ENCODE measurements around the gene MAP3K19.
A peak's percentile ranks its signal among the peaks of the same experiment; 100 is the strongest.
"Not testable (repeated sequence)": the region's sequence is repeated elsewhere in the genome, so short reads cannot be mapped to it uniquely, and the experiment has no call there.

MAP3K19 gene

DNA sequence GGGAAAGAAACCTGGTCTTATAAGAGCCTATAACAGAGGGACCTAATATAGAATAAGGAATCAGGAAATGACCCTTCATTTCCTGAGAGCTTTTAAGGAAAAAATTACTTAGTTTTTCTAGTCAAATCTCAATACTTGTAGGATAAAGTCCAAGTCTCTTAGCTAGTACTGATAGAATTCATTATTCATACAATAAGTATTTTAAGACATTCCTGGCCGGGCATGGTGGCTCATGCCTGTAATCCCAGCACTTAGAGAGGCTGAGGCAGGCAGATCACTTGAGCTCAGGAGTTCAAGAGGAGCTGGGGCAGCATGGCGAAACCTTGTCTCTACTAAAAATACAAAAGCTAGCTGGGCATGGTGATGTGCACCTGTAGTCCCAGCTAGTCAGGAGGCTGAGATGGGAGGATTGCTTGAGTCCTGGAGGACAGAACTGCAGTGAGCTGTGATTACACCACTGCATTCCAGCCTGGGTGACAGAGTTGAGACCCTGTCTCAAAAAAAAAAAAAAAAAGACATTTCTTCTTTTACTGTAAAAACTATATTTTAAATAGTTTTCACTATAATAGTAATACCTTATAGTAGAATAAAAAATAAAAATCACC, 8.0 kb upstream of the MAP3K19 start:
- FAIRE-seq (no peak), DNase-seq (ENCODE audit: extremely low spot score, insufficient read length, low read depth) (no peak)

DNA sequence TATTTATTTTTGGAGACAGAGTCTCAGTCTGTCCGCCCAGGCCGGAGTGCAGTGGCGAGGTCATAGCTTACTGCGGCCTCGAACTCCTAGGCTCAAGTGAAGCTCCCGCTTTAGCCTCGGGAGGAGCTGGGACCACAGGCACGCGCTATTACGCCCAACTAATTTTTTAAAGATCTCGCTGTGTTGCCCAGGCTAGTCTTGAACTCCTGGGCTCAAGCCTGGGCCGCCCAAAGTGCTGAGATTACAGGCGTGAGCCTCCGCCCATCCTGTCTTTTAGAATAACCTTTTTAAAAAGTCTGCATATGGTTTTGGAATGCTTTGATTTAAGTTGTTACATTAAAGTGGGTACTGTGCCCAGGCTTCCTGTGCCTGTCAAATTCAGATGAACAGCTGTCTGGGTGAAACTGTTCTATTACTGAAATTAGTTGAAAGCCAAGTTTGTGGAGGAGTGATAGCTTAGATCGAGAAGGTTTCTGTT, 5.8 kb upstream of the MAP3K19 start:
- no peak for DNase-seq (ENCODE audit: extremely low spot score, insufficient read length, low read depth)
- peak; percentile 9 for FAIRE-seq

DNA sequence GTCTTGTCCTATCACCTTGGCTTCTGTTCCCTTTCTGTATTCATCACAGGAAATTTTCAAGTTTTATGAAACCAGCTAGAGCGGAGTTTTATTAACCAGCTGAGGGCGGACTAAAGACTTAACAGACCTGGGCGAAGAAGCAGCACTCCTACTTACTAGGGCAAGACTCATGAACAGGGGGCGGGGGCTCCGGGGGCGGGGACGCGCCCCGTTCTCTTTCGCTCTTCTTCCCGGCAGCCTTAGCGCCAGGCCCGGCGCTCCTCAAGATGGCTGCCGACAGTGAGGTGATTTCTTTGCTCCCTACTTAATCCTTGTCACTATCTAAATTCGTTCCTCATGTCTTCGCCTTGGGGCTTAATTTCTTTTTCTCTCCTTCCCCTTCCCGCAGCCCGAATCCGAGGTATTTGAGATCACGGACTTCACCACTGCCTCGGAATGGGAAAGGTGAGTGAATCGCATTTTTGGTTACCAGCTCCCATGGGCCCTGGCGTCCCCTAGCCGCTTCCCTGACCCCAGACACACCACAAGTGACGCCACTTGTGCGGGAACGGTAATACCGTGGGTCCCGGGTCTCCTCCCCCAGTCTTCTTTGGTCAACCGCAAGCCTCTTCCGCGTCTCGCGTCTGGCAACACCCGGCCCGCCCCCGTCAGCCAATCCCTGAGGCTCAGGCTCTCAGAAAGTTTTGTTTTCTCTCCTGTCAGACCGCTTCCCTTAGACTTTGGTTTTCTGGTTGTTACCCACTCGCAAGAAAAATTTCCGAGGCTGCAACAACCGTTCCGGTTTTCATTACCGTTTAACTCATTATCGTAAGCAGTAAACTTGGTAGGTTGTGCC, 5.0 kb upstream of the MAP3K19 start, which contains the start of gene RAB3GAP1:
Gene RAB3GAP1, plus strand, starts transcription at position 251 of the 835 bp plus-strand sequence. Its CDS starts 16 bp downstream, at position 267.
- FAIRE-seq, result peak; percentile 91
- peak; percentile 75 for DNase-seq (ENCODE audit: extremely low spot score, insufficient read length, low read depth)

GRCh38 chr2:135050684-135051083, 3.4 kb upstream of the MAP3K19 start:
- FAIRE-seq (no peak), DNase-seq (ENCODE audit: extremely low spot score, insufficient read length, low read depth) (no peak)

DNA sequence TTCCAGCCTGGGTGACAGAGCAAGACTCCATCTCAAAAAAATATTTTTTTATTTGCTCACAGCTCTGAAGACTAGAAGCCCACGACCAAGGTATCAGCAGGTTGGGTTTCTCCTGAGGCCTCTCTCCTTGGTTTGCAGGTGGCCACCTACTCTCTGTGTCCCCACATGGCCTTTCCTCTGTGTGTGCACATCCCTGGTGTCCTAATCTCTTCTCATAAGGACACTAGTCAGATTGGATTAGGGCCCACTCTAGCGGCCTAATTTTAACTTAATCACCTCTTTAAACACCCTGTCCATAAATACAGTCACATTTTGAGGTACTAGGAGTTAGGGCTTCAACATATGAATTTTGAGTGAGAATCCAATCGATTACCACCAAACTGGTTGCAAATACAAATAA, 2.9 kb upstream of the MAP3K19 start:
- no peak for DNase-seq (ENCODE audit: extremely low spot score, insufficient read length, low read depth)
- FAIRE-seq, result no peak

DNA sequence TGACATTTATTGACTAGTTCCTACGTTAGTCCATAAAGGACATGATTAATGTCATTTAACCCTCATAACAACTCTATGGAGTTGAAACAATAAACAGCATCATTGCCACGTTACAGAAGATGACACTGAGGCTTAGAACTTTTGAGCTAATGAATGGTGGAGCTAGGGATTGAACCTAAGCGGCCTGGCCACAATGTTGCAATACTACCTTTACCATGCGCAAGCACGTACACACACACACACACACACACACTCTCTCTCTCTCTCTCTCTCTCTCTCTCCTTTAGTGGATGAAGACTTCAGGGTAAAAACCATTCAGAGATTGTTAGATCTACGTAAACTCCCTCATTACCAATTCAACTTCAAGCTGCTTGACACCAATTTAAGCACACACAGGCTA, 875 bp upstream of the MAP3K19 start:
- no peak for FAIRE-seq
- no peak for DNase-seq (ENCODE audit: extremely low spot score, insufficient read length, low read depth)

- FAIRE-seq (peak; percentile 71), DNase-seq (ENCODE audit: extremely low spot score, insufficient read length, low read depth) (no peak)
Observed at GRCh38 chr2:135043345-135043744, 3.9 kb downstream of the MAP3K19 start.

GRCh38 chr2:135037831-135038230, 9.4 kb downstream of the MAP3K19 start:
- no peak for FAIRE-seq

DNA sequence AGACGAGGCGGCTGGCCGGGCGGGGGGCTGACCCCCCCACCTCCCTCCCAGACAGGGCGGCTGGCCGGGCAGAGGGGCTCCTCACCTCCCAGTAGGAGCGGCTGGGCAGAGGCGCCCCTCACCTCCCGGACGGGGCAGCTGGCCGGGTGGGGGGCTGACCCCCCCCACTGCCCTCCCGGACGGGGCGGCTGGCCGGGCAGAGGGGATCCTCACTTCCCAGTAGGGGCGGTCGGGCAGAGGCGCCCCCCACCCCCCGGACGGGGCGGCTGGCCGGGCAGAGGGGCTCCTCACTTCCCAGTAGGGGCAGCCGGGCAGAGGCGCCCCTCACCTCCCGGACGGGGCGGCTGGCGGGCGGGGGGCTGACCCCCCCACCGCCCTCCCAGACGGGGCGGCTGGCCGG, 14.0 kb downstream of the MAP3K19 start:
- FAIRE-seq; DNase-seq (ENCODE audit: extremely low spot score, insufficient read length, low read depth): not testable (repeated sequence)

More at GRCh38 chr2:135037831-135038230, 9.4 kb downstream of the MAP3K19 start:
- no peak for DNase-seq (ENCODE audit: extremely low spot score, insufficient read length, low read depth)

- DNase-seq (ENCODE audit: extremely low spot score, insufficient read length, low read depth) (no peak), FAIRE-seq (no peak)
Observed at GRCh38 chr2:135030826-135031225, 16.4 kb downstream of the MAP3K19 start.

DNA sequence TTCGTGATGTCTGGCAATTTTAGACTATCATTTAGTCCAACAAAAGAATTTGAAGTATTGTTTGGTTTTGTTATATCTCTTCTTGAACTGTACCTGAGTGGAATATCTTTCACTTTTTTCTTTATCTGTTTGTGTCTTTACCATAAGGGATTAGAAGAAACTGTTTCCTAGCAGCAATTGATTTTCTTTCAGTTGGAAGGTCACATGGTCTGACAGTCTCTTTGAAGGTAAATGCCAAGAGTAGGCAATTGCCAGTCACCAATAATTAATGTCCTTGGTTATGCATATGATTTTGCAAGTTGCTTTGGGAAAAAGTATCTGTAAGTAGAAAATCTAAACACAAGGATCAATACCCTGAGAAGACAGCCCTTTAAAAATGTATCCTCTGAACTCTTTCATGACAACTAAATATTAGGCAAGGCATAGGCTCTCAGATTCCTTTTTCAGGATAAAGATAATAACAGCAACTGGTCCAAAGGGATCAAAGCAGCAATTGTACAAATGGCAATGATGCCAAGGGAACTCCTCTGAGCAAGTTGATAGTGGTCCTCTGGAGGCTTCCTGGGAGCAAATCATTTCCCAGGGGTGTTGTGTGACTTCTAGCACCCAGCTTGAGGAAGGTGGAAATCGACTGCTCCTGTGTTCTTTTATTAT, 17.6 kb downstream of the MAP3K19 start:
- FAIRE-seq (no peak), DNase-seq (ENCODE audit: extremely low spot score, insufficient read length, low read depth) (no peak)

DNA sequence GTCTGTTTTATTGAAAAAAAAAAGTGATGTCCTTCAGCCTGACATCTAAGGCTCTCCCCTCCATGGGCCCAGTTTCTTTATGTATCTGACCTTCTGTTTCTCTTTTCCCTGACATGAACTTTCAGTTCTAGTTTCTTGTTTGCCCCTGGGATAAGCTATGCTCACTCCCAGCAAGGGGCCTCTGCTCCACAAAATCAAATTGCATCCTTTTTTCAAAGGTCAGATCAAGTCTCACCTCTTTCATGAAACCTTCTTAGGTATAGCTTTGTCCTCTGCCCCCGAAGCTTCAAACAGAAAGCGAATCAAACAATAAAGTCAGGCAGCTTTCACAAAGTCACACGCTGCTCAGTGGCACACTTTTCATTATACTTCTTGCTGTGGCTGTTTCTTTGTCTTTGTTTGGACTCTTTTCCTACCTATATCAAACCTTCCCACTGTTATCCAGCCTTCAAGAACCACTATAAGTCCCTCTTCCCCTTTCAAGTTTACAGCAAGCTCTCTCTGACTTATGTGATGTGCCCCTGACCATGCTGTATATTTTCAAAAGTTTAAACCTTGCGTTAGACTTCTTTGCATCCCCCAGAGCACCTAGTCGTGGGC, 23.3 kb downstream of the MAP3K19 start:
- FAIRE-seq, result no peak
- DNase-seq (ENCODE audit: extremely low spot score, insufficient read length, low read depth), result no peak

DNA sequence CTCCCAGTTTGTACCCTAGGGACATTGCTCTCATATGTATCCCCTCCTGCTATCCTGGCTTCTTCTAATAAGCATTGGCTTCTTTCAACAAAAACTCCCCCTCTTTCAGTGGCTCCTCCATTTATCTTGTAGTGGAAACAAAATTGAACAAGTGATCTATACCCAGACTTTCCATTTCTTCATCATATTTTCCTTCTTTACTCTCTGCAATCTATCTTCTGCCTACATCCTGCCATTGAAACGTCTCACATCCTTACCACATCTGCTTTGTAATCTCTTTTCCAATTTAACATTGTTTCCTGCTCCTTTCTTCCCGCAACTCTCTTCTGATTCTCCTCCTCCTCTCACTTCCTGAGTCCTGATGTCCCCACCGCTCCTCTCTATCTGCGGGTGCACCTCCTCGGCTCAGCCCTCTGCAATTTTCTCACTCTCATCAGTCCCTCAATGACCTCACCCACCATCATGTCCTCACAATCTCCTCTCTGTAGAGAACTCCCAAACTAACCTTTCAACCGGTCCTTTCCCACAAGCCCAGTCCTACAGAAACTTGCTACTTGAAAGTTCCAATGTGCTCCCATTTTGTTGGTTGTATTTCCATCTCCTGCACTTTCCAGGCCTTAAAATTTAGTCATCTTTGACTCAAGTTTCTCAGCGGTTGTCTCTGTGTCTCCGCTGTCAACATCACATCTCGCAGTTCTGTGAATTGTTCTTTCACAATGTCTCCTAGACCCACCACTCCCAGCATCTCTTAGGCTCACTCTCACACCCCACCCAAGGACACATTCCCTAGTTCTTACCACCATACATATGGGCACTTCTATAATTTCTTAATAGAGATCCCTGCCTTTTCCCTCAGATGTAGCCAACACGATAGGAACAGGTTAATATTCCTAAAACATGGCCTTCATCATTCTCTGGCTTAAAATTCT, 24.0 kb downstream of the MAP3K19 start:
- DNase-seq (ENCODE audit: extremely low spot score, insufficient read length, low read depth), result no peak
- FAIRE-seq, result no peak

GRCh38 chr2:135021618-135022017, 25.6 kb downstream of the MAP3K19 start:
- FAIRE-seq (no peak), DNase-seq (ENCODE audit: extremely low spot score, insufficient read length, low read depth) (no peak)

DNA sequence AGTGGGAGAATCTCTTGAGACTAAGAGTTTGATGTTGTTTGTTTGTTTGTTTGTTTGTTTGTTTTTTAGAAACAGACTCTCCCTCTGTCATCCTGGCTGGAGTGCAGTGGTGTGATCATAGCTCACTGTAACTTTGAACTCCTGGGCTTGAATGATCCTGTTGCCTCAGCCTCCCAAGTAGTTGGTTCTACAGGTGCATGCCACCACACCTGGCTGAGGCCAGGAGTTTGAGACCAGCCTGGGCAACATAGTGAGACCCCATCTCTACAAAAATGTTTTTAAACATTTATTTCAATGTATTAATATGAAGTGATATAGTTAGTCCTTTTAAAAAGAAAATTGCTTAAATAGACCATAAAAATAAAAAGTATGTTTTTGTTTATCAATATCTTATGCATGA, 35.6 kb downstream of the MAP3K19 start:
- FAIRE-seq (no peak), DNase-seq (ENCODE audit: extremely low spot score, insufficient read length, low read depth) (no peak)

GRCh38 chr2:135010200-135010942, 36.9 kb downstream of the MAP3K19 start:
- FAIRE-seq (no peak), DNase-seq (ENCODE audit: extremely low spot score, insufficient read length, low read depth) (no peak)

DNA sequence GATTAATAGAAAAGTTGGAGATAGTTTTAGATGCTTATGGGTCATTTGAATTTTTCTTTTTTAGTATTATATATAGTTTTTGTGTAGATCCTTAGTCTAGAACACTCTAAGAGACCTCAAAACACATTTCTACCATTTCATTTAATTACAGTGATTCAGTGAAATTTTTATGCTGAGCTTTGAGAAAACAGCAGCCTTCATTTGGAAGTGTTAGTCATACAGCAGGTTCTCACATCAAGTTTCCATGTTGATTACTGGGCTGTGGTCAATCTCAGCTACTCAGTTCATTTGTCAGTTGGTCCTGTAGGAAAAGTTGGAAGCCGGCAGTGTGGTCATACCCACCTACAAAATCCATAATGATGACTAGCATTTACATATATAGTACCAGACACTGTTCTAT, 37.9 kb downstream of the MAP3K19 start:
- DNase-seq (ENCODE audit: extremely low spot score, insufficient read length, low read depth) (no peak), FAIRE-seq (no peak)

- no peak for FAIRE-seq
Observed at GRCh38 chr2:135005753-135006152, 41.5 kb downstream of the MAP3K19 start.

More at GRCh38 chr2:135005753-135006152, 41.5 kb downstream of the MAP3K19 start:
- no peak for DNase-seq (ENCODE audit: extremely low spot score, insufficient read length, low read depth)
